Superior temporal gyrus (tissue), 1 donor: ENCODE data around the gene FBXL20.
"Not testable (repeated sequence)": the region's sequence is repeated elsewhere in the genome, so short reads cannot be mapped to it uniquely, and the experiment has no call there.

Experiments used
- DNase-seq: peaks from one replicate; pipeline ENCODE4 v3.0.0-alpha.2; 2016; ENCODE audit errors: extremely low spot score

Gene FBXL20

GRCh38 chr17:39401412-39402243, at the start of gene FBXL20:
FBXL20 (minus strand) TSS chr17:39401626; CDS start chr17:39401402, 224 bp downstream.
- peak; percentile 89 for DNase-seq

- peak; percentile 95 for DNase-seq
Measured at GRCh38 chr17:39450847-39451581, 49.6 kb upstream of the FBXL20 start, which contains the start of gene MED1. MED1 (minus strand) TSS chr17:39451263; CDS start chr17:39451062, 201 bp downstream.

GRCh38 chr17:39450051-39450450, 48.6 kb upstream of the FBXL20 start:
- no peak for DNase-seq

GRCh38 chr17:39447561-39447960, 46.1 kb upstream of the FBXL20 start:
- DNase-seq, result no peak

GRCh38 chr17:39443326-39443725, 41.9 kb upstream of the FBXL20 start:
- no peak for DNase-seq

GRCh38 chr17:39439868-39440267, 38.4 kb upstream of the FBXL20 start:
- DNase-seq, result not testable (repeated sequence)

GRCh38 chr17:39429600-39429999, 28.2 kb upstream of the FBXL20 start:
- no peak for DNase-seq

GRCh38 chr17:39416141-39416540, 14.7 kb upstream of the FBXL20 start:
- no peak for DNase-seq

GRCh38 chr17:39410279-39410678, 8.9 kb upstream of the FBXL20 start:
- no peak for DNase-seq

GRCh38 chr17:39408360-39408759, 6.9 kb upstream of the FBXL20 start:
- DNase-seq, result no peak

- no peak for DNase-seq
Measured at GRCh38 chr17:39406951-39407350, 5.5 kb upstream of the FBXL20 start.

GRCh38 chr17:39405436-39405835, 4.0 kb upstream of the FBXL20 start:
- DNase-seq, result no peak

- no peak for DNase-seq
Measured at GRCh38 chr17:39404542-39405378, 3.3 kb upstream of the FBXL20 start.

- DNase-seq, result no peak
Measured at GRCh38 chr17:39402890-39403605, 1.6 kb upstream of the FBXL20 start.

GRCh38 chr17:39402244-39402889, 941 bp upstream of the FBXL20 start:
- DNase-seq, result peak; percentile 95

- DNase-seq, result no peak
Measured at GRCh38 chr17:39400547-39401411, 647 bp downstream of the FBXL20 start.

- no peak for DNase-seq
Measured at GRCh38 chr17:39399791-39400190, 1.6 kb downstream of the FBXL20 start.

- no peak for DNase-seq
Measured at GRCh38 chr17:39393736-39394135, 7.7 kb downstream of the FBXL20 start.

- DNase-seq, result no peak
Measured at GRCh38 chr17:39391448-39391847, 10.0 kb downstream of the FBXL20 start.

- DNase-seq, result no peak
Measured at GRCh38 chr17:39385040-39385439, 16.4 kb downstream of the FBXL20 start.
